Measurements from ENCODE around the gene METTL25. TPM values are rescaled to one million over a fixed set of nuclear protein-coding genes. Genes with fewer than 3 reads are reported as not detected.

METTL25 gene
- total RNA-seq, 5 donors from 2014 or later (not counting 1 experiment from before 2014, with no cell fraction given), result 14.5 to 19.7 (median 19.0) TPM

GRCh38 chr12:82486524-82487235, 128.4 kb downstream of the METTL25 start:
- H3K27me3 ChIP-seq (replicated peaks in 1 of 2; ENCODE audit: control insufficient read depth in 2 of 2, extremely low read depth in 1 of 2, insufficient read depth in 2 of 2, low read length in 1 of 2), result no peaks in the 10 kb centered on the region
- H3K4me3 ChIP-seq (ENCODE audit: control insufficient read depth in 1 of 2, extremely low read depth in 1 of 2, low read length in 1 of 2), result no peak overlapping the region
- no peaks in the 10 kb centered on the region for H3K4me1 ChIP-seq (ENCODE audit: control insufficient read depth in 1 of 2, extremely low read depth in 1 of 2, insufficient read depth in 2 of 2, low read length in 2 of 2)
- H3K9me3 ChIP-seq, result peaks cover 3% of the 10 kb centered on the region
- H3K36me3 ChIP-seq (ENCODE audit: control insufficient read depth in 2 of 2, extremely low read depth in 1 of 2, insufficient read depth in 1 of 2, low read length in 1 of 2), result no peaks in the 10 kb centered on the region
- H3K9me3 Mint-ChIP-seq, result peaks cover 19 to 65% (median 54%) of the 10 kb centered on the region in 3 donors
- ChIA-PET CTCF (no interaction called here), POLR2A (no interaction called here)
- no peak overlapping the region for H3K4me3 Mint-ChIP-seq
- WGBS (ENCODE audit: insufficient coverage), result no CpG with 5 or more reads among the region's 2 CpGs
- DNase-seq (no peak), ATAC-seq (replicated peaks in 1 of 4) (no peak)
- H3K27me3 Mint-ChIP-seq, result no peaks in the 10 kb centered on the region
- no peaks in the 10 kb centered on the region for H3K4me1 Mint-ChIP-seq
- H3K27ac Mint-ChIP-seq, result no peak overlapping the region
- peaks cover 8% of the 10 kb centered on the region for H3K36me3 Mint-ChIP-seq
- no peak overlapping the region for H3K27ac ChIP-seq (ENCODE audit: low read length)

DNA sequence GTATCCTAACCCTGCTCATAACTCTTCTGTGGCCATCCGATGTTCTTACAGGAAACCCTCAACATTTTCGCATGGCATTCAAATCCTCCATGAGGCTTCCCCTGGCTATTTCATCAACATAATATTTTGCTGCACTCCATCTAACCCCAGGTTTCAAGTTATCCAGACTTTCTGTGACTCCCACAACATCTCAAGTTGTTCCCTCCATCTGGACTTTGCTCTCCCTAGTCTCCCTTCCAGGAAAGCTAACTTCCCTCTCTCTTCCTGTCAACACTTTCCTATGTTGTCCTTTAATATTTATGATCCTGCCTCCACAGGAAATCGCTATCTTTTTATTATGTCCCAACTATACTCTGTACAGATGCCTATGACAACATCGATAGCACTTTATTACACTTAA, 146.1 kb downstream of the METTL25 start:
- Mint-ChIP-seq H3K27me3 (peaks cover 0 to 6% of the 10 kb centered on the region in 2 donors), H3K9me3 (no peaks in the 10 kb centered on the region), H3K4me3 (no peak overlapping the region), H3K36me3 (no peaks in the 10 kb centered on the region), H3K4me1 (no peaks in the 10 kb centered on the region), H3K27ac (no peak overlapping the region)
- no peaks in the 10 kb centered on the region for H3K27me3 ChIP-seq (replicated peaks in 1 of 2; ENCODE audit: control insufficient read depth in 2 of 2, extremely low read depth in 1 of 2, insufficient read depth in 2 of 2, low read length in 1 of 2)
- ATAC-seq (replicated peaks in 1 of 4), result no peak
- no peak for DNase-seq
- POLR2A ChIA-PET, result no interaction called here
- H3K36me3 ChIP-seq (ENCODE audit: control insufficient read depth in 2 of 2, extremely low read depth in 1 of 2, insufficient read depth in 1 of 2, low read length in 1 of 2), result no peaks in the 10 kb centered on the region
- CTCF ChIA-PET, result no interaction called here
- H3K4me3 ChIP-seq (ENCODE audit: control insufficient read depth in 1 of 2, extremely low read depth in 1 of 2, low read length in 1 of 2), result no peak overlapping the region
- no peaks in the 10 kb centered on the region for H3K4me1 ChIP-seq (ENCODE audit: control insufficient read depth in 1 of 2, extremely low read depth in 1 of 2, insufficient read depth in 2 of 2, low read length in 2 of 2)
- H3K27ac ChIP-seq (ENCODE audit: low read length), result no peak overlapping the region
- 49% methylated on average over 3 of the region's 4 CpGs for WGBS (ENCODE audit: insufficient coverage)
- no peaks in the 10 kb centered on the region for H3K9me3 ChIP-seq

DNA sequence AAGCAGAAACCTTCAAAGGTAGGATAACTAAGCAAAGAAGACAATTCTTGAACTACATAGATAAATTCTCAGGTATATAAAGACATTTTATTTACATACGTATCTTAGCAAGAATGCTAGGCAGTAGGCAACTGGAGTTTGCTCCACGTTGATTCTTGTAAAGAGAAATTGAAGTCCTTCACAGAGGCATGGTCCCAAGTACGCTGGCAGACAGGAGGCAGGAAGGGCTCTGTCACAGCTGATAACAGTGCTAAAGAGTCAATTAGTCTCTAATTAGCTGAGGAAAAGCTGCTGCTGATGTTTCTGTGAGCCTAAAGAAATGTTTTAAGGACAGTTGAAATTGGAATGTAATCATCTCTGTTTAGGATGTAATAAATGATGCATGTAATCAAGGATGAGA, 146.8 kb downstream of the METTL25 start:
- no peaks in the 10 kb centered on the region for H3K27me3 ChIP-seq (replicated peaks in 1 of 2; ENCODE audit: control insufficient read depth in 2 of 2, extremely low read depth in 1 of 2, insufficient read depth in 2 of 2, low read length in 1 of 2)
- Mint-ChIP-seq H3K4me3 (no peak overlapping the region), H3K4me1 (no peaks in the 10 kb centered on the region), H3K9me3 (no peaks in the 10 kb centered on the region), H3K27me3 (peaks cover 0 to 6% of the 10 kb centered on the region in 2 donors), H3K27ac (no peak overlapping the region), H3K36me3 (no peaks in the 10 kb centered on the region)
- ChIA-PET POLR2A (no interaction called here), CTCF (no interaction called here)
- 15% methylated on average over 1 of the region's 3 CpGs for WGBS (ENCODE audit: insufficient coverage)
- H3K9me3 ChIP-seq, result no peaks in the 10 kb centered on the region
- ATAC-seq (replicated peaks in 1 of 4), result no peak
- no peaks in the 10 kb centered on the region for H3K4me1 ChIP-seq (ENCODE audit: control insufficient read depth in 1 of 2, extremely low read depth in 1 of 2, insufficient read depth in 2 of 2, low read length in 2 of 2)
- no peak overlapping the region for H3K27ac ChIP-seq (ENCODE audit: low read length)
- no peaks in the 10 kb centered on the region for H3K36me3 ChIP-seq (ENCODE audit: control insufficient read depth in 2 of 2, extremely low read depth in 1 of 2, insufficient read depth in 1 of 2, low read length in 1 of 2)
- H3K4me3 ChIP-seq (ENCODE audit: control insufficient read depth in 1 of 2, extremely low read depth in 1 of 2, low read length in 1 of 2), result no peak overlapping the region
- no peak for DNase-seq

DNA sequence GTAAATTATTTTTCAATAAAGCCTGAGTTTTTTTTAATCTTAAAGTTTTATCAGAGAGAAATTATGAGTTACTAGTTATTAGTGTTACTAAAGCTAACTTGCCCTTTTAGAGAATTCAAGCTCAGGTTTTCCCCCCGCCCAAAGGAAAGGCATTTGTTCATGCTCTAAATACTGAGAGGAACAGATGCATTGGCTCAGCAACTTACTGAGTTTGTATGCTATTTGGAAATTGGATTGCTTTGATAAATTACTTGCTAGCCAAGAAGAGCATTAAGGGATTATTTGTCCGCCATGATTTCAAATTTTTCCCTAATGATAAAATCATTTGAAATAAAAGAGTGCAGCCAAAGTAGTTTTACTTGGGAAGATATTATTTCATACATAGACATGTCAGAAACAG, 149.4 kb downstream of the METTL25 start:
- ChIA-PET CTCF (no interaction called here), POLR2A (no interaction called here)
- no peak overlapping the region for H3K4me3 ChIP-seq (ENCODE audit: control insufficient read depth in 1 of 2, extremely low read depth in 1 of 2, low read length in 1 of 2)
- Mint-ChIP-seq H3K36me3 (no peaks in the 10 kb centered on the region), H3K27me3 (peaks cover 0 to 6% of the 10 kb centered on the region in 2 donors), H3K4me3 (no peak overlapping the region), H3K9me3 (no peaks in the 10 kb centered on the region), H3K4me1 (no peaks in the 10 kb centered on the region), H3K27ac (no peak overlapping the region)
- no peak for ATAC-seq (replicated peaks in 1 of 4)
- H3K9me3 ChIP-seq, result no peaks in the 10 kb centered on the region
- DNase-seq, result no peak
- H3K27me3 ChIP-seq (replicated peaks in 1 of 2; ENCODE audit: control insufficient read depth in 2 of 2, extremely low read depth in 1 of 2, insufficient read depth in 2 of 2, low read length in 1 of 2), result no peaks in the 10 kb centered on the region
- H3K36me3 ChIP-seq (ENCODE audit: control insufficient read depth in 2 of 2, extremely low read depth in 1 of 2, insufficient read depth in 1 of 2, low read length in 1 of 2), result no peaks in the 10 kb centered on the region
- no peaks in the 10 kb centered on the region for H3K4me1 ChIP-seq (ENCODE audit: control insufficient read depth in 1 of 2, extremely low read depth in 1 of 2, insufficient read depth in 2 of 2, low read length in 2 of 2)
- 100% methylated on average over 1 of the region's 2 CpGs for WGBS (ENCODE audit: insufficient coverage)
- no peak overlapping the region for H3K27ac ChIP-seq (ENCODE audit: low read length)

DNA sequence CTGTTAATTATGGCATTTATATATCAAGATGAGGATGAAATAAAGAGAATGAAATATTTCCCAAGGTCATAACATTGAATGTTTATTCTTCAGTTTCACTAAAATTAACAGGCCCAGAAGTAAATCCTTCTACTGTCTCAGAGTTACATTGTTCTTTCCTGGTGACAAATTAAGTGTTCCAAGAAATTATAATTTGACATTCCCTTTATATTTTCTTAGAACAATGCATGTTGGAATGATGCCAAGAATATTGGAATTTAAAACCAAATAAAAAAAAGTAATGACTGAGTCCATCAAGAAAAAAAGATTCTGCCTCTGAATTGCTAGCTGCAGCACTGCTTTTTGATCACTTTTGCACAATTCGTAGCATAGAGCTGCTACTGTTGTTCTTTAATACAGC, 152.1 kb downstream of the METTL25 start:
- Histone ChIP-seq H3K36me3 (ENCODE audit: control insufficient read depth in 2 of 2, extremely low read depth in 1 of 2, insufficient read depth in 1 of 2, low read length in 1 of 2) (no peaks in the 10 kb centered on the region), H3K27me3 (replicated peaks in 1 of 2; ENCODE audit: control insufficient read depth in 2 of 2, extremely low read depth in 1 of 2, insufficient read depth in 2 of 2, low read length in 1 of 2) (no peaks in the 10 kb centered on the region), H3K27ac (ENCODE audit: low read length) (no peak overlapping the region), H3K9me3 (no peaks in the 10 kb centered on the region), H3K4me3 (ENCODE audit: control insufficient read depth in 1 of 2, extremely low read depth in 1 of 2, low read length in 1 of 2) (no peak overlapping the region), H3K4me1 (ENCODE audit: control insufficient read depth in 1 of 2, extremely low read depth in 1 of 2, insufficient read depth in 2 of 2, low read length in 2 of 2) (no peaks in the 10 kb centered on the region)
- no peak for ATAC-seq (replicated peaks in 1 of 4)
- POLR2A ChIA-PET, result no interaction called here
- Mint-ChIP-seq H3K4me1 (no peaks in the 10 kb centered on the region), H3K36me3 (no peaks in the 10 kb centered on the region), H3K27me3 (peaks cover 0 to 3% of the 10 kb centered on the region in 2 donors), H3K27ac (no peak overlapping the region), H3K4me3 (no peak overlapping the region), H3K9me3 (no peaks in the 10 kb centered on the region)
- WGBS (ENCODE audit: insufficient coverage), result no CpG with 5 or more reads among the region's 1 CpG
- no peak for DNase-seq
- CTCF ChIA-PET, result no interaction called here

DNA sequence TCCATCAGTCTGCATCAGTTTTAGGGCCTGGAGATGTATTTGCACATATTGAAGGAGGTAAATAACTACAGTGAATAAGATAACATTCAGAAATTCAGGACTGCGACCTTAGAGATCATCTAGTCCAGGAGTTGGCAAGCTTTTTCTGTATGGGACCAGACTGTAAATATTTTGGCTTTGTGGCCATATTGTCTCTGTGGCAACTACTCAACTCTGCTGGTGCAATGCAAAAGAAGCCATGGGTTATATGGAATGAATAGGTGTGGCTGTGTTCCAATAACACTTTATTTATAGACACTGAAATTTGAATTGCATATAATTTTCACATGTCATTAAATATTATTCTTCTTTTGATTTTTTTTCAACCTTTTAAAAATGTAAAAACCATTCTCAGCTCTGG, 156.6 kb downstream of the METTL25 start:
- DNase-seq (no peak), ATAC-seq (replicated peaks in 1 of 4) (no peak)
- no peaks in the 10 kb centered on the region for H3K27me3 ChIP-seq (replicated peaks in 1 of 2; ENCODE audit: control insufficient read depth in 2 of 2, extremely low read depth in 1 of 2, insufficient read depth in 2 of 2, low read length in 1 of 2)
- H3K9me3 ChIP-seq, result no peaks in the 10 kb centered on the region
- no peaks in the 10 kb centered on the region for H3K36me3 ChIP-seq (ENCODE audit: control insufficient read depth in 2 of 2, extremely low read depth in 1 of 2, insufficient read depth in 1 of 2, low read length in 1 of 2)
- Mint-ChIP-seq H3K4me3 (no peak overlapping the region), H3K27ac (no peak overlapping the region), H3K27me3 (peaks cover 0 to 3% of the 10 kb centered on the region in 2 donors), H3K36me3 (no peaks in the 10 kb centered on the region), H3K4me1 (no peaks in the 10 kb centered on the region), H3K9me3 (no peaks in the 10 kb centered on the region)
- no peaks in the 10 kb centered on the region for H3K4me1 ChIP-seq (ENCODE audit: control insufficient read depth in 1 of 2, extremely low read depth in 1 of 2, insufficient read depth in 2 of 2, low read length in 2 of 2)
- POLR2A ChIA-PET, result no interaction called here
- 67% methylated on average over 1 of the region's 1 CpG for WGBS (ENCODE audit: insufficient coverage)
- no peak overlapping the region for H3K4me3 ChIP-seq (ENCODE audit: control insufficient read depth in 1 of 2, extremely low read depth in 1 of 2, low read length in 1 of 2)
- no peak overlapping the region for H3K27ac ChIP-seq (ENCODE audit: low read length)
- CTCF ChIA-PET, result no interaction called here

DNA sequence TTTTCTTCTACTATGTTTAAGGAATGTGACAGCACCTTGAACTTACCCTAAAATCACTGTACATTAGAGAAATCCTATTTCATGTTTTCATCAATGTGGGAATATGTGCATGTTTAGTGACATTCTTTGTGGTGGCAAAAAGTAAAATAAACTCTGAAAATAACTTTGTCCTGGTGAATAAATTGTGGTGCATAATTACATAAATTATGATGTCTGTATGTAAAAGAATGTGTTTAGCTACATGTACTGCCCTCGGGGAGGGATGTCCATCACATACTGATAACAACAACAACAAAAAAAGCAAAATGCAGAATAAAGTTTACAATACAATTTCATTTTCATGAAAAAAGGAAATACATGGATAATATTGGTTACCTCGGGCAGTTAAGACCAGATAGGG, 157.3 kb downstream of the METTL25 start:
- H3K4me3 Mint-ChIP-seq, result no peak overlapping the region
- no peak overlapping the region for H3K27ac Mint-ChIP-seq
- WGBS (ENCODE audit: insufficient coverage), result no CpG with 5 or more reads among the region's 2 CpGs

More for the DNA sequence above, 157.3 kb downstream of the METTL25 start:
- Mint-ChIP-seq H3K4me1 (no peaks in the 10 kb centered on the region), H3K36me3 (no peaks in the 10 kb centered on the region), H3K9me3 (no peaks in the 10 kb centered on the region), H3K27me3 (peaks cover 0 to 3% of the 10 kb centered on the region in 2 donors)
- H3K9me3 ChIP-seq, result no peaks in the 10 kb centered on the region
- H3K4me3 ChIP-seq (ENCODE audit: control insufficient read depth in 1 of 2, extremely low read depth in 1 of 2, low read length in 1 of 2), result no peak overlapping the region
- ChIA-PET CTCF (no interaction called here), POLR2A (no interaction called here)
- DNase-seq (no peak), ATAC-seq (replicated peaks in 1 of 4) (no peak)
- no peaks in the 10 kb centered on the region for H3K27me3 ChIP-seq (replicated peaks in 1 of 2; ENCODE audit: control insufficient read depth in 2 of 2, extremely low read depth in 1 of 2, insufficient read depth in 2 of 2, low read length in 1 of 2)
- H3K36me3 ChIP-seq (ENCODE audit: control insufficient read depth in 2 of 2, extremely low read depth in 1 of 2, insufficient read depth in 1 of 2, low read length in 1 of 2), result no peaks in the 10 kb centered on the region
- H3K27ac ChIP-seq (ENCODE audit: low read length), result no peak overlapping the region
- H3K4me1 ChIP-seq (ENCODE audit: control insufficient read depth in 1 of 2, extremely low read depth in 1 of 2, insufficient read depth in 2 of 2, low read length in 2 of 2), result no peaks in the 10 kb centered on the region
